Astrocyte (in vitro differentiated cells and primary cell): ENCODE results near the gene NKIRAS1. TPM values are rescaled to one million over a fixed set of nuclear protein-coding genes. Genes with fewer than 3 reads are reported as not detected.
A peak's percentile ranks its signal among the peaks of the same experiment; 100 is the strongest.

Experiments used
- DNase-seq: peaks from one replicate; pipeline ENCODE4 v3.0.0-alpha.2; 2010; ENCODE audit warnings: low read depth
- FAIRE-seq: peaks from 2 replicates; lab custom pipeline; 2011; peaks lifted over from hg19 to GRCh38; lab: Jason Lieb, UNC
- H2AFZ ChIP-seq: 2 replicates; pipeline ENCODE4 v1.6.0; 2012; ENCODE audit warnings: low read depth, low read length, inconsistent platforms
- H3K27ac ChIP-seq: 2 replicates; pipeline ENCODE4 v1.5.1; 2011; ENCODE audit warnings: low read depth, low read length, inconsistent platforms
- H3K27me3 ChIP-seq: 2 replicates; pipeline ENCODE4 v1.6.0; 2011; ENCODE audit warnings: low read length, inconsistent platforms; ENCODE audit not compliant: insufficient read depth
- H3K36me3 ChIP-seq: 2 replicates; pipeline ENCODE4 v1.5.1; 2011; ENCODE audit warnings: low read length, inconsistent platforms; ENCODE audit not compliant: insufficient read depth
- H3K4me1 ChIP-seq: 2 replicates; pipeline ENCODE4 v1.5.1; 2011; ENCODE audit warnings: low read length, inconsistent platforms; ENCODE audit not compliant: insufficient read depth
- H3K4me2 ChIP-seq: 2 replicates; pipeline ENCODE4 v1.6.0; 2012; ENCODE audit warnings: low read length, inconsistent platforms
- H3K4me3 ChIP-seq: 2 replicates; pipeline ENCODE4 v1.5.1; 2011; ENCODE audit warnings: low read depth, mild to moderate bottlenecking, low read length, inconsistent platforms; ENCODE audit not compliant: insufficient read depth
- H3K79me2 ChIP-seq: 2 replicates; pipeline ENCODE4 v1.6.0; 2012; ENCODE audit warnings: mild to moderate bottlenecking, low read length, inconsistent platforms; ENCODE audit not compliant: insufficient read depth
- H3K9ac ChIP-seq: 2 replicates; pipeline ENCODE4 v1.6.0; 2012; ENCODE audit warnings: mild to moderate bottlenecking, low read length, inconsistent platforms
- H3K9me3 ChIP-seq: 2 replicates; pipeline ENCODE4 v1.5.1; 2012; ENCODE audit warnings: low read depth, mild to moderate bottlenecking, low read length, inconsistent platforms; ENCODE audit not compliant: insufficient read depth
- H4K20me1 ChIP-seq: 2 replicates; pipeline ENCODE4 v1.6.0; 2012; ENCODE audit warnings: low read length, inconsistent platforms; ENCODE audit not compliant: insufficient read depth
- H3K27ac Mint-ChIP-seq: one replicate; pipeline ENCODE4 v1.8.0; 2021; ENCODE audit warnings: mild to moderate bottlenecking, mixed read lengths; ENCODE audit not compliant: unreplicated experiment
- H3K27me3 Mint-ChIP-seq: one replicate; pipeline ENCODE4 v1.8.0; 2021; ENCODE audit warnings: low read depth, mixed read lengths; ENCODE audit not compliant: unreplicated experiment
- H3K36me3 Mint-ChIP-seq: one replicate; pipeline ENCODE4 v1.8.0; 2021; ENCODE audit warnings: low read depth, mixed read lengths; ENCODE audit not compliant: unreplicated experiment
- H3K4me1 Mint-ChIP-seq: one replicate; pipeline ENCODE4 v1.8.0; 2021; ENCODE audit warnings: low read depth, mixed read lengths; ENCODE audit not compliant: unreplicated experiment
- H3K4me3 Mint-ChIP-seq: one replicate; pipeline ENCODE4 v1.8.0; 2021; ENCODE audit warnings: mild to moderate bottlenecking, moderate library complexity, mixed read lengths; ENCODE audit not compliant: unreplicated experiment
- H3K9me3 Mint-ChIP-seq: one replicate; pipeline ENCODE4 v1.8.0; 2021; ENCODE audit warnings: mild to moderate bottlenecking, mixed read lengths; ENCODE audit not compliant: unreplicated experiment
- EZH2 ChIP-seq: IDR thresholded peaks from 2 replicates; pipeline ENCODE4 v1.6.1; 2012; ENCODE audit warnings: mild to moderate bottlenecking, low read length, inconsistent platforms; ENCODE audit not compliant: insufficient read depth
- total RNA-seq: library from RNA; stranded (reverse); gene quantifications from 2 replicates; pipeline ENCODE4 v1.2.1, GENCODE V29; 2021
- TF ChIP-seq, protein P1 (sequence below): IDR thresholded peaks from 2 replicates; pipeline ENCODE4 v1.5.1; 2011; ENCODE audit warnings: low read depth, mild to moderate bottlenecking, inconsistent platforms, low read length, moderate library complexity; ENCODE audit not compliant: insufficient read depth

NKIRAS1 gene
- total RNA-seq, 1 donor from 2014 or later, result 11.0 TPM

DNA sequence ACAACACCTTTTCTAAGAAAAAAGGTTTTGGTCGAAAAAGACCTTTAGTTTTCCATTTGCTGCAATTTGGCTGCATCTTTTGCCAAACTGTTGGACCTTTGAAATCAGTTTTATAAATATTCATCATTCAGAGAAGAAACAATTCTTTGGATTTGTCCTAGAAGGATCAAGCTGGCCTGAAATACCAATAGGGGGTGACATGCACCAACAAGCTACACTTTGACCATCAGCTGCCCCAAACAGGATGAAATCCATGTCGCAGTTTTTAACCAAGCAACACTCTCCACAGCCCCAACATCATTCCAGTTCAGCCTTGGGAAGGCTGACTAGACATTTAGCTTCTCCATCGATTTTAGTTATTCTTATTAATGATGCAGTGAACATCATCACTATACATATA lies 9.9 kb upstream of the NKIRAS1 start:
- H3K9me3 Mint-ChIP-seq, result no peaks in the 10 kb centered on the region
- Histone ChIP-seq H3K79me2 (no peaks in the 10 kb centered on the region), H3K36me3 (no peaks in the 10 kb centered on the region), H4K20me1 (peaks cover 6% of the 10 kb centered on the region), H3K9ac (no peak overlapping the region), H3K9me3 (no peaks in the 10 kb centered on the region), H3K27ac (no peak overlapping the region), H2AFZ (no peak overlapping the region), H3K4me3 (no peak overlapping the region), H3K4me1 (peaks cover 7% of the 10 kb centered on the region), H3K4me2 (no peak overlapping the region), H3K27me3 (no peaks in the 10 kb centered on the region)
- DNase-seq (no peak), FAIRE-seq (no peak)
- H3K27ac Mint-ChIP-seq, result no peak overlapping the region
- peaks cover 6% of the 10 kb centered on the region for H3K4me1 Mint-ChIP-seq
- no peaks in the 10 kb centered on the region for H3K36me3 Mint-ChIP-seq
- TF ChIP-seq, protein P1, sequence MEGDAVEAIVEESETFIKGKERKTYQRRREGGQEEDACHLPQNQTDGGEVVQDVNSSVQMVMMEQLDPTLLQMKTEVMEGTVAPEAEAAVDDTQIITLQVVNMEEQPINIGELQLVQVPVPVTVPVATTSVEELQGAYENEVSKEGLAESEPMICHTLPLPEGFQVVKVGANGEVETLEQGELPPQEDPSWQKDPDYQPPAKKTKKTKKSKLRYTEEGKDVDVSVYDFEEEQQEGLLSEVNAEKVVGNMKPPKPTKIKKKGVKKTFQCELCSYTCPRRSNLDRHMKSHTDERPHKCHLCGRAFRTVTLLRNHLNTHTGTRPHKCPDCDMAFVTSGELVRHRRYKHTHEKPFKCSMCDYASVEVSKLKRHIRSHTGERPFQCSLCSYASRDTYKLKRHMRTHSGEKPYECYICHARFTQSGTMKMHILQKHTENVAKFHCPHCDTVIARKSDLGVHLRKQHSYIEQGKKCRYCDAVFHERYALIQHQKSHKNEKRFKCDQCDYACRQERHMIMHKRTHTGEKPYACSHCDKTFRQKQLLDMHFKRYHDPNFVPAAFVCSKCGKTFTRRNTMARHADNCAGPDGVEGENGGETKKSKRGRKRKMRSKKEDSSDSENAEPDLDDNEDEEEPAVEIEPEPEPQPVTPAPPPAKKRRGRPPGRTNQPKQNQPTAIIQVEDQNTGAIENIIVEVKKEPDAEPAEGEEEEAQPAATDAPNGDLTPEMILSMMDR, result no peak
- no peak for TF ChIP-seq EZH2
- no peak overlapping the region for H3K4me3 Mint-ChIP-seq
- H3K27me3 Mint-ChIP-seq, result no peaks in the 10 kb centered on the region

DNA sequence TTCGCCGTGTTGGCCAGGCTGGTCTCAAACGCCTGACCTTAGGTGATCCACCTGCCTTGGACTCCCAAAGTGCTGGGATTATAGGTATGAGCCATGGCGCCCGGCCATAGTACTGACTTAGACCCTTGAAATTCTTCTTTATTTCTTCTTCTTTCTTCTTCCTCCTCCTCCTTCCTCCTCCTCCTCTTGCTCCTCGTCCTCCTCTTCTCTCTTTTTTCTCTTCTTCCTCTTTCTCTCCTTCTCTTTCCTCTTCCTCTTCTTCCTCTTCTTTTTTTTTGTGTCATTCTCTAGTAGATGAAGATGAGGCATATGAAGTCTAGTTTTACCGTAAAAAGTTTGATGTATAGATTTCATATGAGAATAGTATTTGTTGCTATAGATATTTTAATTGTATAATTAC lies 9.5 kb upstream of the NKIRAS1 start:
- Mint-ChIP-seq H3K4me1 (peaks cover 7% of the 10 kb centered on the region), H3K36me3 (no peaks in the 10 kb centered on the region), H3K9me3 (no peaks in the 10 kb centered on the region), H3K27ac (no peak overlapping the region), H3K27me3 (no peaks in the 10 kb centered on the region), H3K4me3 (no peak overlapping the region)
- FAIRE-seq (no peak), DNase-seq (no peak)
- no peak overlapping the region for H3K4me2 ChIP-seq
- H3K9me3 ChIP-seq, result no peaks in the 10 kb centered on the region
- H3K36me3 ChIP-seq, result no peaks in the 10 kb centered on the region
- H2AFZ ChIP-seq, result no peak overlapping the region
- H4K20me1 ChIP-seq, result peaks cover 8% of the 10 kb centered on the region
- no peaks in the 10 kb centered on the region for H3K27me3 ChIP-seq
- no peak overlapping the region for H3K4me3 ChIP-seq
- no peaks in the 10 kb centered on the region for H3K79me2 ChIP-seq
- peaks cover 7% of the 10 kb centered on the region for H3K4me1 ChIP-seq
- no peak overlapping the region for H3K27ac ChIP-seq
- no peak overlapping the region for H3K9ac ChIP-seq
- TF ChIP-seq EZH2, result no peak
- TF ChIP-seq, protein P1, result no peak

DNA sequence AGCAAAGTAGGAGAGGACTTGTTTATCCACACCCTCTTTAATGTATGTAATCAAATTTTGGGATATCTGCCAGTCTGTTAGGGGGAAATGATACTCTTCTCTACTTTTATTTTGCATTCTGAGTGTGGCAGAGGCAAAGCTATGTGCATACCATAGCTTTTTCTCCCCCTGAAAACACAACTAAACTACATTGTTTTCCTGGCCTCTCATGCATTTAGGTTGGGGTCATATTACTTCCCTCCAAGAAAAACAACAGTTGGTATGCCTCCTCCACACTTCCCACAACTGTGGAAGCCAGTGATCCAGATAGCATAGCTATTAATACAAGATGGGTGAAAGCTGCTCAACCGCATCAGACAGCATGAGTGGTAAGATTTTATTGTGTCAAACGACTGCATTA lies 7.0 kb upstream of the NKIRAS1 start:
- H2AFZ ChIP-seq, result no peak overlapping the region
- Mint-ChIP-seq H3K36me3 (peaks cover 18% of the 10 kb centered on the region), H3K4me1 (peaks cover 26% of the 10 kb centered on the region), H3K4me3 (no peak overlapping the region), H3K9me3 (no peaks in the 10 kb centered on the region), H3K27me3 (no peaks in the 10 kb centered on the region), H3K27ac (no peak overlapping the region)
- peaks cover 17% of the 10 kb centered on the region for H3K36me3 ChIP-seq
- DNase-seq (peak; percentile 79), FAIRE-seq (no peak)
- TF ChIP-seq EZH2, result no peak
- TF ChIP-seq, protein P1, result no peak
- no peaks in the 10 kb centered on the region for H3K27me3 ChIP-seq
- no peak overlapping the region for H3K27ac ChIP-seq
- peaks cover 7% of the 10 kb centered on the region for H3K4me1 ChIP-seq
- no peak overlapping the region for H3K4me3 ChIP-seq
- H3K79me2 ChIP-seq, result peaks cover 10% of the 10 kb centered on the region
- H3K9ac ChIP-seq, result no peak overlapping the region
- peak overlapping the region; percentile 21 for H3K4me2 ChIP-seq
- H3K9me3 ChIP-seq, result no peaks in the 10 kb centered on the region
- H4K20me1 ChIP-seq, result peaks cover 30% of the 10 kb centered on the region
